Measurements from ENCODE around the gene GPR27.

The GPR27 gene

DNA sequence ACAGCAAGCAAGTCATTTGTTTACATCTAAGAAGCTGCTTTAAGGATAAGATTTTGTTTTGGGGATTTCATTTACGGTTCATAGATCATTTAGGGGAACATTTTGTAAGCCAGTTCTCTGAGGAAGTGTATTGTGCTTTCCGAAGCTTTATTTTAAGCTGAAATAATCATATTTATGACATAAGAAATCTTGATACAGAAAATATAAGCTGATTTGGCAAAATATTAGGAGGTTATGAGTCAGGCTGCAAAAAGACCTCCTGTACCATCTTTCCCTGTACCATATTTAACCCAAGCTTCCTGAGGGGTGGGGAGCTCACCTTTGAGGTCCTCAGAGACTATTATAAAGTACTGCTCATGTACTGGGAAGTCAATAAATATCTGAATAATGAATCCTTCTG is 20.3 kb upstream of the GPR27 start:
- no peak for DNase-seq (ENCODE audit: low read depth)

GRCh38 chr3:71734881-71735280 is 18.8 kb upstream of the GPR27 start:
- no peak for DNase-seq (ENCODE audit: low read depth)

DNA sequence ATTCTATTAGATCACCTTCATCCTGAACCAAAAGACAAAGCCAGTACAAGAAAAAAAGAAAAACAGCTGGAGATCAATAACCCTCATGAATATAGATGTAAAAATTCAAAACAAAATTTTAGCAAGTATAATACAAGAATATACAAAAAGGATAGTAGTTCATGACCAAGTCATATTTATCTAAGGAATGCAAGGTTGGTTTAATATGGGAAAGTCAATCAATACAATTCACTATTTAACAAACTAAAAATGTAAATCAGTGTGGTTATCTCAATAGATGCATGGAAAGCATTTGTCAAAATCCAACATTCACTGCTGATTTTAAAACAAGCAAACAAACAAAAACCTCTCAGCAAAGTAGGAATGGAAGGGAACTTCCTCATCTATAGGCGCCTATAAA is 11.0 kb upstream of the GPR27 start:
- no peak for DNase-seq (ENCODE audit: low read depth)

DNA sequence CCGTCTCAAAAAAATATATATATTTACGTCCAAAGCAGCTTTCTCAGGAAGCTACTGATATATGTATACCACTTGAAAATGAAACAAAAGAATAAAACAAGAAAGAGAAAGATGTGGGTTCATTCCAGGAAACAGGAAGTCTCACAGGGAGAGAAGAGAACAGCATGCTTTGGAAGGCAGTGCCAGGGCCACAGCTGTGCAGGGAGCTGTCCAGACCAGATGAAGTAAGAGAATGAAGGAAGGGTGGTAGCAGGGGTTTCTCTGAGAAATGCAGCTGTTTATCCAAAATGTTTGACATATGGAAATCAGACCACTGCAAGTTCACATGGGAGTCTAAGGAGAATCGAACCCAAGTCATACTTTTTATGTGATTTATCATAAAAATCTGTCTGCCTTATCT is 8.9 kb upstream of the GPR27 start:
- no peak for DNase-seq (ENCODE audit: low read depth)

GRCh38 chr3:71751602-71752001 is 2.1 kb upstream of the GPR27 start:
- DNase-seq (ENCODE audit: low read depth): no peak

DNA sequence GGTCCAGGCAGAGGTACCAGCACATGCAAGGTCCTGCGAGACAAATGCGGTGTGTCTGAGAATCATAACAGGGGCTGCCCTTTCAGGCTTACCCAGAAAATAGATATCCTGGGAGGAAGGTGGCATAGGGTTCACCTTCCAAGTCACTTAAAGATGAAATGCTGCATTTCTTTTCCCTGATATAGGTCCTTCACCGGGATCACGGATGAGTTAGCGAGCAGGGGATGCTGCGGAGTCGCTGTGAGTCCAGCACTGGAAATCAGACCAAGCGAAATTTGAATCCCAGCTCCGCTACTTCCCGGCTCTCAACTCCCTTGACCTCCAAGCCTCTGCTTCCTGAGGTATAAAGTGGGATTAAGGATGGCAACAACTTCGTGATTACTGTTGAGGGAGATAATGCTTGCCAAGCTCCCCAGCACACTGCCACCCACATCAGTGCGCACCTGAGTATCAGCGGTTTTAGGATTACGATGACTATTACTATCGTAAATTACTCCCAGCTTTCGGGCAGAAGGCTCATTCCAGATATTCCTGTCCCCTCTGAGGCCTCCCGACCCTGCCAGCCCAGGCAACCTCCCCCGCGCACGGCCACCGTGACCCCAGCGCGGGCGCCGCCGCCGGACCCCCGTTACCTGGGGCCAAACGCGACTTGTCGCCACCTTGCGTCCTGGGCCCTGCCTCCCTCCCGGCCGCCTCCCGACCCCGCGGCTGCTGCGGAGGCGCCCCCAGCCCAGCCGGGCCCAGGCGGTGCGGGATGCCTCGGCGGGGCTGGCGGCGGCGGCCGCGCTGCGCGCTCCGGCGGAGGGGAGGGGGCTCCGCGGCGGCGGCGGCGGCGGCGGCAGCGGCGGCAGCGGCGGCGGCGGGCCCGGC is 589 bp upstream of the GPR27 start:
- DNase-seq (ENCODE audit: low read depth): no peak

- no peak for DNase-seq (ENCODE audit: low read depth)
Measured at GRCh38 chr3:71754610-71755253, 1.1 kb downstream of the GPR27 start.

GRCh38 chr3:71758091-71758490 is 4.4 kb downstream of the GPR27 start:
- no peak for DNase-seq (ENCODE audit: low read depth)

- no peak for DNase-seq (ENCODE audit: low read depth)
Measured at GRCh38 chr3:71759401-71759800, 5.7 kb downstream of the GPR27 start.

GRCh38 chr3:71760140-71760539 is 6.5 kb downstream of the GPR27 start:
- no peak for DNase-seq (ENCODE audit: low read depth)

- no peak for DNase-seq (ENCODE audit: low read depth)
Measured at GRCh38 chr3:71763426-71763825, 9.8 kb downstream of the GPR27 start.

GRCh38 chr3:71771126-71771525 is 17.5 kb downstream of the GPR27 start:
- DNase-seq (ENCODE audit: low read depth): no peak

DNA sequence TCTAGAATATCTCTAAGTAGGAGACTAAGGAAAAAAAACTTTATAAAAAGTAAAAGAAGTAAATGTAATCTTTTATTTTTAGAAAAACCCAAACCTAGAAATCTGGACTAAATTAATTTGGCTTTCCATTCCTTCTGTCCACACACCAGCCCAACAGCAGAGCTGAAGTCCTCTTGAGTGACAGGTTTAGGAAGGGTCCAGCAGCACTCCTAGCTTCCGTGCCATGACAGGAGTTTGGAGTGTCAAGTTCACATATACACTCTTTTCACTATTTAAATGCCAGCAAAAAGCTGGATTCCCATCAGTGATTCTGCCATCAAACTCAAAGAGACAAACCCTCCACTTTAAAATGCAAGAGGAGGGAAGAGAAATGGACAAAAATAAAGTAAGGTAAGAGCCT is 18.2 kb downstream of the GPR27 start:
- no peak for DNase-seq (ENCODE audit: low read depth)

GRCh38 chr3:71776538-71776937 is 22.9 kb downstream of the GPR27 start:
- DNase-seq (ENCODE audit: low read depth): no peak

DNA sequence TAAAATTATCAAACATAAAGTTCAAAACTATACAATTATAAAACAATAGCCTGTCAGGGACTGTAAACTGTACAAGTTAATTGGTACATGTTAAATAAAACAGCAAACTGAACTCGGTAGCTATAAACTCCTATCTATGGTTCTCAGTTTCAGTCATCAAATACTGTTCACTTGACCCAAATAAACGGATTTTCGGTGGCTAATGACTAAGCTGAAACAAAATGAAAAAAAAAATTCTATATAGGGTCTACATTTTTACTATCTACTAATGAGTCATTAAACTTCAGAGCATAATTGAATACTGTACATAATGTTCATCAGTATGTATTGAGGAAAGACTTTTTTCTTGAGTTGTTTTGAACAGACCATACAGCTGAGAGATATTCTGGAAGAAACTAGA is 24.7 kb downstream of the GPR27 start:
- no peak for DNase-seq (ENCODE audit: low read depth)

DNA sequence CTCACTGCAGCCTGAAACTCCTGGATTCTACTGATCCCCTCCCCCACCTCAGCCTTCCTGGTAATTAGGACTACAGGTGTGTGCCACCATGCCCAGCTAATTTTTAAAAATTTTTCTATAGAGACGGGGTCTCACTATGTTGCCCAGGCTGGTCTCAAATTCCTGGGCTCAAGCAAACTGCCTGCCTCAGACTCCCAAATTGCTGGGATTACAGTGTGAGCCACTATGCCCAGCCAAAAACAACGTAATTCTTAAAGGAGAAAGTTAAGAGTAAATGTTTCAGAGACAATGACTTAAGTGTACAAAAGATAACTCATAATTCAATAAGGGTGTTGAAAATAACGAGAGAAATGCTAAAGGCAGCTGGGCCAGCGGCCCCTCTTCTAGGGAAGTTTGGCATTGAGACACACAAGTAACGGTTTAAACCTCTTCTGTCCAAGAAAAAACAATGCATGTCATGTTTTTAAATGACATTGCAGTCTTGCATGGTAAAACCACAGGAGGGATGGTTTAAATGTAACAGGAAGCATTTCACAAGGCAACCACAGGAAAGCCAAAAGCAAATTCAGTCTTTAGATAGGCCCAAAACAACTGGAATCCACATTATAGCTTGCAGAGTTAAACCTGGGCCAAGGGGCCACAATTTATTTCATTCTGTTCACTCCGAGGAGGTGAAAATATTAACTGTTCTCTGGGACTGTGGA is 26.2 kb downstream of the GPR27 start:
- no peak for DNase-seq (ENCODE audit: low read depth)

DNA sequence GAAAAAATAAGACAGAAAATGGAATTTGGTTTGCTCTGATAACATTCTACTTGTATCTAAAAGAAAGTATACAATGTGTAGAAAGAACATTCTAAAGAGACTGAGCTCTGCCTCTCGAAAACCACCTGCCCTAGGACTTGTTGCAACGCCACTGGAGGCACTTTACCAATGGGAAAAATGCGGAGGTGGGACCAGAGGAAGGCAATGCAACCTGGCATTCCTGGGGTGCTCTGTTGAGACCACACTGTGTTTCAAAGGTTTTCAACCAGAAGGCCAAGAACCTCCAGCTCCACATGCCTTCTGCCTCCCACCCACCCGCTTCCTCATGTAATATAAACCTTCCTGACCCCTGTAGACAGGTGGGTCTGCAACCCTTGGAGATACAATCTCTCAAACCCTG is 26.8 kb downstream of the GPR27 start:
- DNase-seq (ENCODE audit: low read depth): no peak

GRCh38 chr3:71783152-71783551 is 29.5 kb downstream of the GPR27 start:
- no peak for DNase-seq (ENCODE audit: low read depth)

DNA sequence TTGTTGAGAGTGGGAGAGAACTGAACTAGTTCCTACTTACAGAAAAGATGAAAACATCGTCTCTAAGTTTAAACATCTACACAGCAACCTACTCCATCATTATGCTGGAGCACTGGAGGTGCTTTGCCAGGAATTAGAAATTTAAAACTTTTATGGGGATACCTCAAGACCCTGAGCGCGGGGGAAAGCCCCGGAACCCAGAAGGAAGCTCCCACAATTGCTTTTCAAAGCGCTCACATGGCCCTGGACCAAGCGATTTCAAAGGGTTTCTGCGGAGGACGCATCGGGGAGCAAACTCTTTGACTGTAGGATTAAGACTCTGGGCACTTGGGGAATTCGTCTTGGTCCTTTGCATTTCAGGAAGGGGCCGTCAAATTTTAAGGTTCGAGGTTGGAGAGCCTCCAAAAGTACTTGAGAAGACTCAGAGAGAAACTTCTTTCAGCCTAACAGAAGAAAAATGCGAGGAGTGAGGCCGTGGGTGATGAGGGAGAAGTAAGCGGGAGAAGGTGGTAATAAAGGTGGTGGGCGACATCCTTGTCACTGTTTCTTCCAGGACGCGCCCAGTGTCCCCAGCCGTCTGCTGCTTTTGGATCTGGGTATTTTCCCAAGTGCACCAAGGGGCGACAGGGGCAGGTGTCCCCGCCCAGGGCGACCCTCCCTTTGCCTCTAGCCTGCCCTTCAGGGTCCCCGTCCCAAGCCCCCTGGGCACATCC is 30.7 kb downstream of the GPR27 start:
- no peak for DNase-seq (ENCODE audit: low read depth)

GRCh38 chr3:71784914-71785531 is 31.4 kb downstream of the GPR27 start, which contains the start of gene PROK2:
Gene PROK2 (minus strand): TSS chr3:71785148. CDS start chr3:71785052, 96 bp downstream.
- DNase-seq (ENCODE audit: low read depth): no peak

GRCh38 chr3:71785532-71786216 is 32.0 kb downstream of the GPR27 start:
- DNase-seq (ENCODE audit: low read depth): no peak
